Measurements from ENCODE around the gene STAT2. TPM values are rescaled to one million over a fixed set of nuclear protein-coding genes. Genes with fewer than 3 reads are reported as not detected.

Gene STAT2
- total RNA-seq, 2 donors from 2014 or later, result 116 to 145 TPM

Other genes with a start within 250 kb of the STAT2 start
- gene RPL41, start 243.5 kb downstream of the STAT2 start, total RNA-seq, result 1,000 to 10,000 TPM; 5,484 to 5,668 TPM
- 1 to 10 TPM; 6.8 to 8.7 TPM for gene ZC3H10, start 241.8 kb downstream of the STAT2 start, total RNA-seq
- 100 to 1,000 TPM; 178 to 211 TPM for gene ESYT1, start 231.8 kb downstream of the STAT2 start, total RNA-seq
- 1 to 10 TPM; 5.4 to 9.0 TPM for gene MYL6B, start 207.5 kb downstream of the STAT2 start, total RNA-seq
- gene MYL6, start 201.7 kb downstream of the STAT2 start, total RNA-seq, result 100 to 1,000 TPM; 741 to 784 TPM
- 100 to 1,000 TPM; 130 to 138 TPM for gene SMARCC2, start 170.6 kb downstream of the STAT2 start, total RNA-seq
- 10 to 100 TPM; 35.5 to 37.4 TPM for gene RNF41, start 138.2 kb downstream of the STAT2 start, total RNA-seq
- gene NABP2, start 135.8 kb downstream of the STAT2 start, total RNA-seq, result 10 to 100 TPM; 12.5 to 19.4 TPM
- gene SLC39A5, start 130.1 kb downstream of the STAT2 start, total RNA-seq, result not detected
- gene ANKRD52, start 101.7 kb downstream of the STAT2 start, total RNA-seq, result 10 to 100 TPM; 30.8 to 33.4 TPM
- gene COQ10A, start 93.2 kb downstream of the STAT2 start, total RNA-seq, result 10 to 100 TPM; 28.7 to 34.4 TPM
- 100 to 1,000 TPM; 189 to 197 TPM for gene CS, start 59.8 kb downstream of the STAT2 start, total RNA-seq
- 10 to 100 TPM; 47.4 to 53.4 TPM for gene CNPY2, start 44.1 kb downstream of the STAT2 start, total RNA-seq
- 100 to 1,000 TPM in 1 of 2 donors, 10 to 100 TPM in 1; 81.1 to 108 TPM for gene PAN2, start 26.1 kb downstream of the STAT2 start, total RNA-seq
- gene IL23A, start 21.2 kb downstream of the STAT2 start, total RNA-seq, result 10 to 100 TPM; 44.9 to 49.8 TPM
- not detected for gene APOF, start 2.8 kb upstream of the STAT2 start, total RNA-seq
- gene TIMELESS, start 89.3 kb upstream of the STAT2 start, total RNA-seq, result 1 to 10 TPM; 5.0 to 5.1 TPM
- gene MIP, start 94.5 kb upstream of the STAT2 start, total RNA-seq, result not detected
- gene SPRYD4, start 108.5 kb upstream of the STAT2 start, total RNA-seq, result 1 to 10 TPM; 5.8 to 6.4 TPM
- gene GLS2, start 128.1 kb upstream of the STAT2 start, total RNA-seq, result 1 to 10 TPM; 1.9 to 2.8 TPM
- gene RBMS2, start 161.7 kb upstream of the STAT2 start, total RNA-seq, result 1 to 10 TPM; 2.1 to 3.0 TPM

All from T-helper 17 cell (primary cell).